HepG2 (cell line): Measurements from ENCODE around the gene LIPE. TPM values are rescaled to one million over a fixed set of nuclear protein-coding genes. Genes with fewer than 3 reads are reported as not detected.
A peak's percentile ranks its signal among the peaks of the same experiment; 100 is the strongest.

Experiments used
- ATAC-seq: fragments of 200-7000 bp; cut with Tn5 transposase; 3 replicates; pipeline ENCODE4 v1.9.1; 2020; ENCODE audit warnings: mild to moderate bottlenecking, moderate library complexity
- Bru-seq: library from RNA; stranded (reverse); fragments of 400-500 nt; gene quantifications from one replicate; lab custom pipeline; 2021; lab: Mats Ljungman, UMichigan
- BruChase-seq, 2 experiments: library from RNA; stranded (reverse); fragments of 400-500 nt; gene quantifications; one replicate each; lab custom pipeline; 2021; lab: Mats Ljungman, UMichigan
- BruUV-seq: library from RNA; stranded (reverse); fragments of 400-500 nt; replicated peaks from 2 replicates; lab custom pipeline; 2021; lab: Mats Ljungman, UMichigan
- CTCF ChIA-PET: fragments of 300-600 bp; formaldehyde crosslinking; extraction: SDS; loops from one replicate; lab custom pipeline; 2021; ENCODE audit warnings: low total read pairs, inconsistent platforms, low intra/inter-chr PET ratio; lab: Yijun Ruan, JAX
- POLR2A ChIA-PET: fragments of 350-600 bp; sonication (Branson Sonifier 250); formaldehyde crosslinking; loops from one replicate; lab custom pipeline; 2020; ENCODE audit warnings: antibody characterized with exemption, inconsistent platforms; lab: Yijun Ruan, JAX
- DNase-seq: peaks from one replicate; pipeline ENCODE4 v3.0.0-alpha.2; 2015; ENCODE audit warnings: low spot score
- FAIRE-seq: peaks from 3 replicates; lab custom pipeline; 2011; peaks lifted over from hg19 to GRCh38; lab: Jason Lieb, UNC
- H2AFZ ChIP-seq: one replicate; pipeline ENCODE4 v1.6.1; 2011; ENCODE audit warnings: low read length, inconsistent platforms
- H3K27ac ChIP-seq: fragments of 300-600 bp; 3 replicates; pipeline ENCODE4 v1.8.0; 2011; ENCODE audit warnings: mixed run types, mild to moderate bottlenecking, mixed read lengths, low read length, inconsistent platforms; ENCODE audit not compliant: insufficient read depth; ENCODE audit errors: extremely low read length
- H3K27me3 ChIP-seq, 2 experiments: fragments of 200-600 bp in 1 of 2; 2 replicates in 1 of 2; 3 replicates in 1 of 2; pipeline versions ENCODE4 v1.6.0 to v1.8.0; 2011; ENCODE audit warnings: low read length in 2 of 2, mild to moderate bottlenecking in 2 of 2, moderate library complexity in 2 of 2, inconsistent platforms in 1 of 2; ENCODE audit not compliant: insufficient read depth in 2 of 2, control insufficient read depth in 1 of 2
- H3K36me3 ChIP-seq, 2 experiments: fragments of 200-600 bp in 1 of 2; replicated peaks in 1 of 2; 2 replicates in 1 of 2; 3 replicates in 1 of 2; pipeline versions ENCODE4 v1.5.1 to v1.8.0; 2011; ENCODE audit warnings: low read length in 2 of 2, inconsistent platforms in 1 of 2; ENCODE audit not compliant: insufficient read depth in 2 of 2, control insufficient read depth in 1 of 2
- H3K4me1 ChIP-seq: 2 replicates; pipeline ENCODE4 v1.5.1; 2012; ENCODE audit warnings: low read length, inconsistent platforms; ENCODE audit not compliant: insufficient read depth
- H3K4me2 ChIP-seq: 2 replicates; pipeline ENCODE4 v1.6.0; 2011; ENCODE audit warnings: low read depth, low read length, inconsistent platforms
- H3K4me3 ChIP-seq, 3 experiments: fragments of 200-600 bp in 1 of 3; sonication (generic), shearing (Covaris generic) in 1 of 3; replicated peaks in 1 of 3; 2 replicates each; pipeline ENCODE4 v1.5.1; 2011 to 2016; ENCODE audit warnings: low read length in 3 of 3, inconsistent platforms in 2 of 3, low read depth in 2 of 3, mild to moderate bottlenecking in 2 of 3, control low read depth in 1 of 3, mixed read lengths in 1 of 3; ENCODE audit not compliant: insufficient read depth in 1 of 3
- H3K79me2 ChIP-seq: one replicate; pipeline ENCODE4 v1.6.1; 2011; ENCODE audit warnings: low read length, inconsistent platforms; ENCODE audit not compliant: insufficient read depth
- H3K9ac ChIP-seq: 2 replicates; pipeline ENCODE4 v1.6.0; 2011; ENCODE audit warnings: mild to moderate bottlenecking, low read depth, low read length, inconsistent platforms; ENCODE audit not compliant: insufficient read depth
- H3K9me3 ChIP-seq: 2 replicates; pipeline ENCODE4 v1.5.1; 2012; ENCODE audit warnings: mild to moderate bottlenecking, low read length
- H4K20me1 ChIP-seq: 2 replicates; pipeline ENCODE4 v1.6.0; 2011; ENCODE audit warnings: inconsistent platforms, mild to moderate bottlenecking, low read length, moderate library complexity; ENCODE audit not compliant: insufficient read depth
- HDAC2 ChIP-seq: sonication (generic); formaldehyde crosslinking; IDR thresholded peaks from 2 replicates; pipeline ENCODE4 v1.4.0; 2020; ENCODE audit warnings: missing genetic modification reagents
- RARG ChIP-seq: sonication (generic); formaldehyde crosslinking; IDR thresholded peaks from 2 replicates; pipeline ENCODE4 v1.4.0; 2020; ENCODE audit warnings: low read depth, mild to moderate bottlenecking, missing genetic modification reagents
- REL ChIP-seq: sonication (generic); formaldehyde crosslinking; conservative IDR thresholded peaks from 2 replicates; pipeline ENCODE4 v1.8.0; 2022; ENCODE audit warnings: mild to moderate bottlenecking, missing genetic modification reagents, moderate library complexity
- SP5 ChIP-seq: IDR thresholded peaks from 2 replicates; pipeline ENCODE4 v1.6.1; 2016; ENCODE audit warnings: low read depth, borderline replicate concordance
- ZNF263 ChIP-seq: sonication (generic); formaldehyde crosslinking; IDR thresholded peaks from 2 replicates; pipeline ENCODE4 v1.4.0; 2020; ENCODE audit warnings: missing genetic modification reagents
- ZNF430 ChIP-seq: sonication (generic); formaldehyde crosslinking; IDR thresholded peaks from 2 replicates; pipeline ENCODE4 v1.9.0; 2021; ENCODE audit warnings: mild to moderate bottlenecking, missing genetic modification reagents
- ZNF460 ChIP-seq: sonication (generic); formaldehyde crosslinking; IDR thresholded peaks from 2 replicates; pipeline ENCODE4 v1.5.1; 2020; ENCODE audit warnings: missing genetic modification reagents, mild to moderate bottlenecking, borderline replicate concordance
- ZNF615 ChIP-seq: sonication (generic); formaldehyde crosslinking; IDR thresholded peaks from 2 replicates; pipeline ENCODE4 v1.5.0; 2020; ENCODE audit warnings: mild to moderate bottlenecking, missing genetic modification reagents, borderline replicate concordance
- ZNF713 ChIP-seq: sonication (generic); formaldehyde crosslinking; IDR thresholded peaks from 2 replicates; pipeline ENCODE4 v1.4.0; 2020; ENCODE audit warnings: mild to moderate bottlenecking, missing genetic modification reagents
- ZNF746 ChIP-seq: sonication (generic); formaldehyde crosslinking; IDR thresholded peaks from 2 replicates; pipeline ENCODE4 v1.8.0; 2022; ENCODE audit warnings: mild to moderate bottlenecking, missing genetic modification reagents
- WGBS: methylation state at CpG from one replicate; pipeline ENCODE4 v1.1.6; 2017; ENCODE audit warnings: low lambda C conversion rate; 5-methylcytosine and 5-hydroxymethylcytosine counted together
- in situ Hi-C: cut with HindIII; loops from 2 replicates; pipeline ENCODE4 v1.10.0; 2017; ENCODE audit warnings: low pct_unique_long_range_greater_than_20kb; ENCODE audit not compliant: extremely low pct_ligation_motif_present
- intact Hi-C: fragments of 100-400 bp; cut with micrococcal nuclease; formaldehyde crosslinking; loops from one replicate; pipeline ENCODE4 v1.10.0; 2022; ENCODE audit not compliant: unreplicated experiment
- long read RNA-seq, 2 experiments: library from RNA in 1 of 2; library from polyadenylated mRNA in 1 of 2; stranded (forward) in 1 of 2; unstranded in 1 of 2; transcript quantifications; one replicate each; pipeline ENCODE4 v2.0.0, GENCODE V29; 2019 to 2022
- polyA minus RNA-seq, 3 experiments: library from RNA; depleted of rRNA, polyadenylated mRNA; stranded (reverse); fragments of >200 nt; gene quantifications; 2 replicates each; pipeline ENCODE4 v1.2.3, GENCODE V29; 2011; ENCODE audit warnings: low replicate concordance in 1 of 3
- polyA plus RNA-seq, 8 experiments: library from polyadenylated mRNA; depleted of rRNA in 3 of 8; stranded (reverse) in 7 of 8; unstranded in 1 of 8; fragments of >200 nt; fragmentation: Illumina TruSeq in 4 of 8; extraction: Trizol in 4 of 8; gene quantifications; 2 replicates each; pipeline versions ENCODE4 v1.2.1 to v1.2.3, GENCODE V29; 2011 to 2016; ENCODE audit warnings: low read depth in 4 of 8, missing spikeins in 1 of 8, mixed read lengths in 1 of 8; ENCODE audit not compliant: insufficient read depth in 1 of 8
- total RNA-seq, 5 experiments: library from RNA; depleted of rRNA; stranded (reverse); fragments of >200 nt; fragmentation: Illumina TruSeq; extraction: Trizol; gene quantifications; 2 replicates each; pipeline ENCODE4 v1.2.3, GENCODE V29; 2016; ENCODE audit warnings: low read depth in 1 of 5
- TF ChIP-seq, protein P1 (sequence below): sonication (generic); formaldehyde crosslinking; IDR thresholded peaks from 2 replicates; pipeline ENCODE4 v1.5.0; 2020; ENCODE audit warnings: mild to moderate bottlenecking, missing genetic modification reagents
- TF ChIP-seq, protein P2 (sequence below): sonication (generic); formaldehyde crosslinking; IDR thresholded peaks from 2 replicates; pipeline ENCODE4 v1.5.0; 2020; ENCODE audit warnings: mild to moderate bottlenecking, missing genetic modification reagents, borderline replicate concordance

LIPE gene, protein sequence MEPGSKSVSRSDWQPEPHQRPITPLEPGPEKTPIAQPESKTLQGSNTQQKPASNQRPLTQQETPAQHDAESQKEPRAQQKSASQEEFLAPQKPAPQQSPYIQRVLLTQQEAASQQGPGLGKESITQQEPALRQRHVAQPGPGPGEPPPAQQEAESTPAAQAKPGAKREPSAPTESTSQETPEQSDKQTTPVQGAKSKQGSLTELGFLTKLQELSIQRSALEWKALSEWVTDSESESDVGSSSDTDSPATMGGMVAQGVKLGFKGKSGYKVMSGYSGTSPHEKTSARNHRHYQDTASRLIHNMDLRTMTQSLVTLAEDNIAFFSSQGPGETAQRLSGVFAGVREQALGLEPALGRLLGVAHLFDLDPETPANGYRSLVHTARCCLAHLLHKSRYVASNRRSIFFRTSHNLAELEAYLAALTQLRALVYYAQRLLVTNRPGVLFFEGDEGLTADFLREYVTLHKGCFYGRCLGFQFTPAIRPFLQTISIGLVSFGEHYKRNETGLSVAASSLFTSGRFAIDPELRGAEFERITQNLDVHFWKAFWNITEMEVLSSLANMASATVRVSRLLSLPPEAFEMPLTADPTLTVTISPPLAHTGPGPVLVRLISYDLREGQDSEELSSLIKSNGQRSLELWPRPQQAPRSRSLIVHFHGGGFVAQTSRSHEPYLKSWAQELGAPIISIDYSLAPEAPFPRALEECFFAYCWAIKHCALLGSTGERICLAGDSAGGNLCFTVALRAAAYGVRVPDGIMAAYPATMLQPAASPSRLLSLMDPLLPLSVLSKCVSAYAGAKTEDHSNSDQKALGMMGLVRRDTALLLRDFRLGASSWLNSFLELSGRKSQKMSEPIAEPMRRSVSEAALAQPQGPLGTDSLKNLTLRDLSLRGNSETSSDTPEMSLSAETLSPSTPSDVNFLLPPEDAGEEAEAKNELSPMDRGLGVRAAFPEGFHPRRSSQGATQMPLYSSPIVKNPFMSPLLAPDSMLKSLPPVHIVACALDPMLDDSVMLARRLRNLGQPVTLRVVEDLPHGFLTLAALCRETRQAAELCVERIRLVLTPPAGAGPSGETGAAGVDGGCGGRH
- total RNA-seq (2016; rRNA removed; fragmentation: Illumina TruSeq; extraction: Trizol) (not detected in 2 replicates), polyA plus RNA-seq (2011; rRNA removed) (0.20 TPM in 1 of 2 replicates, not detected in the other), polyA minus RNA-seq (2011; rRNA and poly(A)+ RNA removed; ENCODE audit: low replicate concordance) (not detected in 2 replicates), Bru-seq, nascent RNA (not detected), BruChase-seq, experiment 1, labeled RNA remaining after a 6-hour chase (not detected), BruChase-seq, experiment 2, labeled RNA remaining after a 2-hour chase (not detected)
- not detected in 2 replicates for total RNA-seq (2016; cell fraction: cytosol; rRNA removed; fragmentation: Illumina TruSeq; extraction: Trizol; ENCODE audit: low read depth)
- not detected in 2 replicates for total RNA-seq (2016; cell fraction: insoluble cytoplasmic fraction; rRNA removed; fragmentation: Illumina TruSeq; extraction: Trizol)
- not detected in 2 replicates for total RNA-seq (2016; cell fraction: membrane; rRNA removed; fragmentation: Illumina TruSeq; extraction: Trizol)
- not detected in 2 replicates for total RNA-seq (2016; cell fraction: nucleus; rRNA removed; fragmentation: Illumina TruSeq; extraction: Trizol)
- polyA plus RNA-seq (2011; cell fraction: cytosol; rRNA removed), result 0.08 and 0.13 TPM in 2 replicates
- 0.03 TPM in 1 of 2 replicates, not detected in the other for polyA plus RNA-seq (2011; cell fraction: nucleus; rRNA removed)
- polyA plus RNA-seq (2012), result 0.13 and 0.15 TPM in 2 replicates
- not detected in 2 replicates for polyA plus RNA-seq (2016; cell fraction: cytosol; fragmentation: Illumina TruSeq; extraction: Trizol; ENCODE audit: low read depth)
- not detected in 2 replicates for polyA plus RNA-seq (2016; cell fraction: insoluble cytoplasmic fraction; fragmentation: Illumina TruSeq; extraction: Trizol; ENCODE audit: low read depth)
- not detected in 2 replicates for polyA plus RNA-seq (2016; cell fraction: membrane; fragmentation: Illumina TruSeq; extraction: Trizol; ENCODE audit: low read depth)
- polyA plus RNA-seq (2016; cell fraction: nucleus; fragmentation: Illumina TruSeq; extraction: Trizol; ENCODE audit: insufficient read depth, low read depth), result not detected in 2 replicates
- not detected in 2 replicates for polyA minus RNA-seq (2011; cell fraction: cytosol; rRNA and poly(A)+ RNA removed)
- not detected in 2 replicates for polyA minus RNA-seq (2011; cell fraction: nucleus; rRNA and poly(A)+ RNA removed)
- long read RNA-seq, experiment 1, result 0 reads
- long read RNA-seq, experiment 2, result 0 reads

DNA sequence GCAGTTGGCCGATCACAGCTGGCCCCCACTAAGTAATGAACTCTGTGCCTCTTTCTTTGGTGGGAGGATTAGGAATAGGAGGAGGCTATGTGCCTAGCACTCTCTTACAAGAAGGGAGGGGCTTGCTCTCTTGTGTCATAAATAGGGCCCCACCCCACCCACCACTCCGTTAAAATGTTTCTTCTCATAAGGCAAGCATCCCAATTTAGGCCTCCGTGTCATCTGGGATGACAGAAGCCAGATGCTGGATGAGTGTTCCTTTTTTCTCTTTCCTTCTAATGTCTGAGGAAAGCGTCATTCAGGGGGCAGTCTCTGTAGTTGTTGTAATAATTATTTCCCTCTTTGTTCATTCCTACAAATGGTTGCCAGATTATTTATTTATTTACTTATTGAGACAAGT is at the start of gene LIPE:
Gene LIPE, minus strand, starts transcription at position 76 of the 400 bp plus-strand sequence. CDS start 239 bp downstream, outside the sequence.
- POLR2A ChIA-PET, result interaction anchor here (1.4 kb wide), 1 partner anchor 13 kb away, joined by 4 read pairs; no protein-coding TSS in a partner anchor
- ATAC-seq, result no peak
- H3K36me3 ChIP-seq, result no peaks in the 10 kb centered on the region
- peak within 1 kb of the TSS; percentile 9; the same call in 1 of the 2 replicates for H3K4me2 ChIP-seq
- H3K79me2 ChIP-seq, result no peaks in the 10 kb centered on the region
- no peak for FAIRE-seq
- CTCF ChIA-PET, result no interaction called here
- no peak within 1 kb of the TSS for H3K4me3 ChIP-seq
- in situ Hi-C loops (no loop called here), intact Hi-C loops (no loop called here)
- no peaks in the 10 kb centered on the region for H4K20me1 ChIP-seq
- 54% methylated on average over 4 of the region's 4 CpGs for WGBS
- peak within 1 kb of the TSS; percentile 17 for H2AFZ ChIP-seq
- no peak within 1 kb of the TSS for H3K27ac ChIP-seq
- H3K9me3 ChIP-seq, result no peaks in the 10 kb centered on the region
- no TSS peak for BruUV-seq
- H3K9ac ChIP-seq, result no peak within 1 kb of the TSS
- no peak for DNase-seq
- peaks cover 2 to 20% of the 10 kb centered on the region in 2 experiments; a peak in 4 of 5 replicates for H3K27me3 ChIP-seq
- H3K4me1 ChIP-seq, result peaks cover 43% of the 10 kb centered on the region
- no peak for TF ChIP-seq ZNF460
- TF ChIP-seq ZNF263 (CRISPR knock-in tag), result no peak
- no peak for TF ChIP-seq SP5 (CRISPR knock-in tag)
- TF ChIP-seq, protein P1, sequence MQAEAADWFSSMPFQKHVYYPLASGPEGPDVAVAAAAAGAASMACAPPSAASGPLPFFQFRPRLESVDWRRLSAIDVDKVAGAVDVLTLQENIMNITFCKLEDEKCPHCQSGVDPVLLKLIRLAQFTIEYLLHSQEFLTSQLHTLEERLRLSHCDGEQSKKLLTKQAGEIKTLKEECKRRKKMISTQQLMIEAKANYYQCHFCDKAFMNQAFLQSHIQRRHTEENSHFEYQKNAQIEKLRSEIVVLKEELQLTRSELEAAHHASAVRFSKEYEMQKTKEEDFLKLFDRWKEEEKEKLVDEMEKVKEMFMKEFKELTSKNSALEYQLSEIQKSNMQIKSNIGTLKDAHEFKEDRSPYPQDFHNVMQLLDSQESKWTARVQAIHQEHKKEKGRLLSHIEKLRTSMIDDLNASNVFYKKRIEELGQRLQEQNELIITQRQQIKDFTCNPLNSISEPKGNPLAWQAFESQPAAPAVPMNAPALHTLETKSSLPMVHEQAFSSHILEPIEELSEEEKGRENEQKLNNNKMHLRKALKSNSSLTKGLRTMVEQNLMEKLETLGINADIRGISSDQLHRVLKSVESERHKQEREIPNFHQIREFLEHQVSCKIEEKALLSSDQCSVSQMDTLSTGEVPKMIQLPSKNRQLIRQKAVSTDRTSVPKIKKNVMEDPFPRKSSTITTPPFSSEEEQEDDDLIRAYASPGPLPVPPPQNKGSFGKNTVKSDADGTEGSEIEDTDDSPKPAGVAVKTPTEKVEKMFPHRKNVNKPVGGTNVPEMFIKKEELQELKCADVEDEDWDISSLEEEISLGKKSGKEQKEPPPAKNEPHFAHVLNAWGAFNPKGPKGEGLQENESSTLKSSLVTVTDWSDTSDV (CRISPR knock-in tag), result no peak
- no peak for TF ChIP-seq REL
- no peak for TF ChIP-seq ZNF430 (CRISPR knock-in tag)
- TF ChIP-seq RARG (CRISPR knock-in tag), result no peak
- TF ChIP-seq, protein P2, sequence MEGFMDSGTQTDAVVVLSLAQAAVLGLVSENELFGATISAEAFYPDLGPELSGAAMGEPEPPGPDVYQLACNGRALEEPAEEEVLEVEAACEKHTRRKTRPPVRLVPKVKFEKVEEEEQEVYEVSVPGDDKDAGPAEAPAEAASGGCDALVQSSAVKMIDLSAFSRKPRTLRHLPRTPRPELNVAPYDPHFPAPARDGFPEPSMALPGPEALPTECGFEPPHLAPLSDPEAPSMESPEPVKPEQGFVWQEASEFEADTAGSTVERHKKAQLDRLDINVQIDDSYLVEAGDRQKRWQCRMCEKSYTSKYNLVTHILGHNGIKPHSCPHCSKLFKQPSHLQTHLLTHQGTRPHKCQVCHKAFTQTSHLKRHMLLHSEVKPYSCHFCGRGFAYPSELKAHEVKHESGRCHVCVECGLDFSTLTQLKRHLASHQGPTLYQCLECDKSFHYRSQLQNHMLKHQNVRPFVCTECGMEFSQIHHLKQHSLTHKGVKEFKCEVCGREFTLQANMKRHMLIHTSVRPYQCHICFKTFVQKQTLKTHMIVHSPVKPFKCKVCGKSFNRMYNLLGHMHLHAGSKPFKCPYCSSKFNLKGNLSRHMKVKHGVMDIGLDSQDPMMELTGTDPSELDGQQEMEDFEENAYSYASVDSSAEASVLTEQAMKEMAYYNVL (CRISPR knock-in tag), result no peak
- no peak for TF ChIP-seq ZNF615
- no peak for TF ChIP-seq HDAC2 (CRISPR knock-in tag)
- TF ChIP-seq ZNF713 (CRISPR knock-in tag), result no peak
- TF ChIP-seq ZNF746 (CRISPR knock-in tag), result no peak
